ENCODE data around the gene LRRK1.

- TF ChIP-seq CTCF (IDR thresholded peaks at IDR 0.05): no peak
- TF ChIP-seq POLR2AphosphoS5 (IDR thresholded peaks at IDR 0.05; ENCODE audit: insufficient read depth in 1 of 2, low read depth in 1 of 2): no peak
Observed at GRCh38 chr15:101090428-101090790, 171.3 kb downstream of the LRRK1 start.
